Naive thymus-derived CD4-positive, alpha-beta T cell (primary cell): ENCODE data around the gene CLUH. TPM values are rescaled to one million over a fixed set of nuclear protein-coding genes. Genes with fewer than 3 reads are reported as not detected.

Source experiments
- ATAC-seq: fragments of 150-1000 bp; cut with Tn5 transposase; 2 replicates; pipeline ENCODE4 v1.10.0; 2021; ENCODE audit warnings: mild to moderate bottlenecking, moderate library complexity
- CTCF ChIA-PET: fragments of 350-600 bp; sonication (Branson Sonifier 250); formaldehyde crosslinking; loops from one replicate; lab custom pipeline; 2021; ENCODE audit warnings: antibody characterized with exemption; lab: Charles Lee
- POLR2A ChIA-PET: fragments of 350-600 bp; sonication (Branson Sonifier 250); formaldehyde crosslinking; loops from one replicate; lab custom pipeline; 2021; ENCODE audit warnings: antibody characterized with exemption, inconsistent platforms; lab: Charles Lee
- DNase-seq, 9 donors: peaks; one replicate each; pipeline versions ENCODE4 v3.0.0 to v3.0.0-alpha.2; 2020 to 2022; ENCODE audit warnings: mixed read lengths in 1 of 9
- H3K27ac ChIP-seq: one replicate; pipeline ENCODE4 v1.7.0; 2013; ENCODE audit warnings: mild to moderate bottlenecking, low read depth, low read length, moderate library complexity
- H3K27me3 ChIP-seq, 2 donors: one replicate each; pipeline ENCODE4 v1.7.0; 2013; ENCODE audit warnings: low read length in 2 of 2, mild to moderate bottlenecking in 2 of 2, moderate library complexity in 2 of 2; ENCODE audit not compliant: control insufficient read depth in 2 of 2, insufficient read depth in 2 of 2
- H3K36me3 ChIP-seq, 3 experiments: 1 replicate in 2 of 3; 2 replicates in 1 of 3; pipeline ENCODE4 v1.7.0; 2013; ENCODE audit warnings: low read length in 3 of 3, mild to moderate bottlenecking in 3 of 3, moderate library complexity in 1 of 3; ENCODE audit not compliant: insufficient read depth in 3 of 3, control insufficient read depth in 2 of 3
- H3K4me1 ChIP-seq, 2 donors: one replicate each; pipeline ENCODE4 v1.7.0; 2013; ENCODE audit warnings: low read length in 2 of 2, mild to moderate bottlenecking in 2 of 2, moderate library complexity in 1 of 2; ENCODE audit not compliant: control insufficient read depth in 2 of 2, insufficient read depth in 2 of 2
- H3K4me3 ChIP-seq: 2 replicates; pipeline ENCODE4 v1.7.0; 2013; ENCODE audit warnings: mild to moderate bottlenecking, low read length
- H3K9me3 ChIP-seq, 3 experiments: 1 replicate in 2 of 3; 2 replicates in 1 of 3; pipeline ENCODE4 v1.7.0; 2013; ENCODE audit warnings: low read length in 3 of 3; ENCODE audit not compliant: control insufficient read depth in 2 of 3
- H3K27ac Mint-ChIP-seq, 9 donors: one replicate each; pipeline ENCODE4 v1.8.0; 2020 to 2022; ENCODE audit warnings: mixed read lengths in 9 of 9, mild to moderate bottlenecking in 8 of 9, moderate library complexity in 5 of 9, inconsistent platforms in 2 of 9
- H3K27me3 Mint-ChIP-seq, 5 donors: one replicate each; pipeline ENCODE4 v1.8.0; 2021 to 2022; ENCODE audit warnings: mixed read lengths in 5 of 5, mild to moderate bottlenecking in 1 of 5
- H3K36me3 Mint-ChIP-seq, 5 donors: one replicate each; pipeline ENCODE4 v1.8.0; 2020 to 2022; ENCODE audit warnings: mixed read lengths in 5 of 5, mild to moderate bottlenecking in 3 of 5, inconsistent platforms in 1 of 5
- H3K4me1 Mint-ChIP-seq, 7 donors: one replicate each; pipeline ENCODE4 v1.8.0; 2020 to 2022; ENCODE audit warnings: mixed read lengths in 7 of 7, mild to moderate bottlenecking in 3 of 7, inconsistent platforms in 1 of 7
- H3K4me3 Mint-ChIP-seq, 10 donors: one replicate each; pipeline ENCODE4 v1.8.0; 2020 to 2022; ENCODE audit warnings: mild to moderate bottlenecking in 10 of 10, mixed read lengths in 10 of 10, moderate library complexity in 6 of 10, inconsistent platforms in 2 of 10
- H3K9me3 Mint-ChIP-seq, 11 donors: one replicate each; pipeline ENCODE4 v1.8.0; 2020 to 2022; ENCODE audit warnings: mixed read lengths in 11 of 11, mild to moderate bottlenecking in 4 of 11, inconsistent platforms in 1 of 11, moderate library complexity in 1 of 11
- intact Hi-C, 2 donors: fragments of 100-400 bp; cut with micrococcal nuclease; formaldehyde crosslinking; loops; one replicate each; pipeline ENCODE4 v1.15.1; 2023
- polyA plus RNA-seq, 2 donors: library from polyadenylated mRNA; unstranded; fragments of 300-500 nt; fragmentation: Illumina TruSeq; gene quantifications; one replicate each; pipeline ENCODE4 v1.2.3, GENCODE V29; 2021
- total RNA-seq, 6 experiments: library from RNA in 5 of 6; stranded (reverse) in 5 of 6; gene quantifications; 1 replicate in 5 of 6; 2 replicates in 1 of 6; pipeline ENCODE4 v1.2.3 and lab custom pipeline; 2021 to 2026

The CLUH gene
- total and polyA plus RNA-seq, 7 experiments from 2014 or later: 4.9 to 71.1 (median 45.8) TPM

- DNase-seq (no peak), ATAC-seq (no peak)
- no peaks in the 10 kb centered on the region for H3K27me3 ChIP-seq
- Mint-ChIP-seq H3K36me3 (peaks cover 0 to 14% (median 0%) of the 10 kb centered on the region in 5 donors), H3K4me3 (no peak overlapping the region), H3K27me3 (no peaks in the 10 kb centered on the region), H3K27ac (no peak overlapping the region), H3K4me1 (peaks cover 29 to 44% (median 38%) of the 10 kb centered on the region in 7 donors), H3K9me3 (no peaks in the 10 kb centered on the region)
- peaks cover 0 to 27% (median 7%) of the 10 kb centered on the region in 3 experiments for H3K36me3 ChIP-seq
- POLR2A ChIA-PET: no interaction called here
- H3K4me1 ChIP-seq: peaks cover 23 to 30% of the 10 kb centered on the region in 2 donors
- intact Hi-C loops: no loop called here
- no peak overlapping the region for H3K4me3 ChIP-seq
- CTCF ChIA-PET: interaction anchor here (0.6 kb wide), 1 partner anchor 1145 kb away, joined by 3 read pairs; no protein-coding TSS in a partner anchor
- H3K27ac ChIP-seq: no peak overlapping the region
- no peaks in the 10 kb centered on the region for H3K9me3 ChIP-seq
Measured at GRCh38 chr17:2706911-2707510, 4.6 kb downstream of the CLUH start.

- peaks cover 27 to 42% (median 37%) of the 10 kb centered on the region in 7 donors for H3K4me1 Mint-ChIP-seq
- Histone ChIP-seq H3K4me1 (peaks cover 22 to 28% of the 10 kb centered on the region in 2 donors), H3K36me3 (peaks cover 0 to 36% (median 7%) of the 10 kb centered on the region in 3 experiments), H3K9me3 (no peaks in the 10 kb centered on the region), H3K27ac (no peak overlapping the region), H3K27me3 (no peaks in the 10 kb centered on the region), H3K4me3 (no peak overlapping the region)
- intact Hi-C loops: no loop called here
- H3K4me3 Mint-ChIP-seq: no peak overlapping the region
- no peaks in the 10 kb centered on the region for H3K27me3 Mint-ChIP-seq
- POLR2A ChIA-PET: no interaction called here
- ATAC-seq (no peak), DNase-seq (no peak)
- H3K9me3 Mint-ChIP-seq: no peaks in the 10 kb centered on the region
- CTCF ChIA-PET: interaction anchor here (0.6 kb wide), 1 partner anchor 1146 kb away, joined by 3 read pairs; no protein-coding TSS in a partner anchor
- peaks cover 0 to 14% (median 0%) of the 10 kb centered on the region in 5 donors for H3K36me3 Mint-ChIP-seq
- peak overlapping the region in 2 of 9 donors; percentile 59 to 69 for H3K27ac Mint-ChIP-seq
Measured at GRCh38 chr17:2705888-2706795, 5.4 kb downstream of the CLUH start.

GRCh38 chr17:2705263-2705662, 6.3 kb downstream of the CLUH start:
- H3K4me3 ChIP-seq: no peak overlapping the region
- no peaks in the 10 kb centered on the region for H3K9me3 ChIP-seq
- H3K4me1 Mint-ChIP-seq: peaks cover 21 to 35% (median 32%) of the 10 kb centered on the region in 7 donors
- DNase-seq (no peak), ATAC-seq (no peak)
- H3K27ac Mint-ChIP-seq: peak overlapping the region in 6 of 9 donors; percentile 31 to 72 (median 64)
- no peak overlapping the region for H3K27ac ChIP-seq
- H3K27me3 Mint-ChIP-seq: no peaks in the 10 kb centered on the region
- H3K36me3 Mint-ChIP-seq: peaks cover 0 to 14% (median 0%) of the 10 kb centered on the region in 5 donors
- H3K4me1 ChIP-seq: peaks cover 16 to 21% of the 10 kb centered on the region in 2 donors
- no peak overlapping the region for H3K4me3 Mint-ChIP-seq
- H3K27me3 ChIP-seq: no peaks in the 10 kb centered on the region
- ChIA-PET CTCF (no interaction called here), POLR2A (no interaction called here)
- intact Hi-C loops: no loop called here
- no peaks in the 10 kb centered on the region for H3K9me3 Mint-ChIP-seq
- H3K36me3 ChIP-seq: peaks cover 0 to 45% (median 7%) of the 10 kb centered on the region in 3 experiments

- DNase-seq (no peak), ATAC-seq (no peak)
- Mint-ChIP-seq H3K4me3 (no peak overlapping the region), H3K4me1 (peaks cover 17 to 31% (median 28%) of the 10 kb centered on the region in 7 donors), H3K36me3 (peaks cover 0 to 14% (median 0%) of the 10 kb centered on the region in 5 donors), H3K9me3 (no peaks in the 10 kb centered on the region), H3K27me3 (no peaks in the 10 kb centered on the region), H3K27ac (peak overlapping the region in 3 of 9 donors; percentile 9 to 72 (median 49))
- ChIA-PET POLR2A (no interaction called here), CTCF (no interaction called here)
- H3K4me1 ChIP-seq: peaks cover 12 to 17% of the 10 kb centered on the region in 2 donors
- H3K27me3 ChIP-seq: no peaks in the 10 kb centered on the region
- no peaks in the 10 kb centered on the region for H3K9me3 ChIP-seq
- peaks cover 0 to 48% (median 7%) of the 10 kb centered on the region in 3 experiments for H3K36me3 ChIP-seq
- no peak overlapping the region for H3K27ac ChIP-seq
- H3K4me3 ChIP-seq: no peak overlapping the region
- intact Hi-C loops: no loop called here
Measured at GRCh38 chr17:2704890-2705248, 6.7 kb downstream of the CLUH start.

- Histone ChIP-seq H3K27me3 (no peaks in the 10 kb centered on the region), H3K4me3 (no peak overlapping the region), H3K36me3 (peaks cover 0 to 53% (median 8%) of the 10 kb centered on the region in 3 experiments), H3K4me1 (peaks cover 6 to 11% of the 10 kb centered on the region in 2 donors), H3K9me3 (no peaks in the 10 kb centered on the region), H3K27ac (no peak overlapping the region)
- H3K4me1 Mint-ChIP-seq: peaks cover 11 to 25% (median 22%) of the 10 kb centered on the region in 7 donors
- ATAC-seq (no peak), DNase-seq (no peak)
- H3K4me3 Mint-ChIP-seq: no peak overlapping the region
- peaks cover 0 to 14% (median 0%) of the 10 kb centered on the region in 5 donors for H3K36me3 Mint-ChIP-seq
- H3K27me3 Mint-ChIP-seq: no peaks in the 10 kb centered on the region
- no peak overlapping the region for H3K27ac Mint-ChIP-seq
- ChIA-PET CTCF (no interaction called here), POLR2A (no interaction called here)
- H3K9me3 Mint-ChIP-seq: no peaks in the 10 kb centered on the region
- intact Hi-C loops: no loop called here
Measured at GRCh38 chr17:2704031-2704889, 7.3 kb downstream of the CLUH start.

- no peaks in the 10 kb centered on the region for H3K9me3 ChIP-seq
- H3K36me3 ChIP-seq: peaks cover 0 to 60% (median 10%) of the 10 kb centered on the region in 3 experiments
- DNase-seq: no peak
- peaks cover 3 to 4% of the 10 kb centered on the region in 2 donors for H3K4me1 ChIP-seq
- no peak overlapping the region for H3K4me3 ChIP-seq
- no peaks in the 10 kb centered on the region for H3K27me3 ChIP-seq
- H3K27ac ChIP-seq: no peak overlapping the region
- CTCF ChIA-PET: no interaction called here
- Mint-ChIP-seq H3K27me3 (no peaks in the 10 kb centered on the region), H3K4me1 (peaks cover 5 to 19% (median 16%) of the 10 kb centered on the region in 7 donors), H3K9me3 (no peaks in the 10 kb centered on the region), H3K36me3 (peaks cover 0 to 14% (median 0%) of the 10 kb centered on the region in 5 donors), H3K27ac (no peak overlapping the region), H3K4me3 (no peak overlapping the region)
- intact Hi-C loops: no loop called here
- POLR2A ChIA-PET: no interaction called here
- no peak for ATAC-seq
Measured at GRCh38 chr17:2703606-2704005, 8.0 kb downstream of the CLUH start.
